ENCODE results near the gene SNAP29.
"Not testable (repeated sequence)": the region's sequence is repeated elsewhere in the genome, so short reads cannot be mapped to it uniquely, and the experiment has no call there.

- TF ChIP-seq RAD21 (IDR thresholded peaks at IDR 0.05); CTCF (IDR thresholded peaks at IDR 0.05; ENCODE audit: low read depth, low read length, missing input control); ZBTB33 (IDR thresholded peaks at IDR 0.05); SP1 (IDR thresholded peaks at IDR 0.05); EGR1 (IDR thresholded peaks at IDR 0.05; ENCODE audit: low read depth in 2 of 2); REST (IDR thresholded peaks at IDR 0.05); MAX (IDR thresholded peaks at IDR 0.05); YY1 (IDR thresholded peaks at IDR 0.05); GABPA (IDR thresholded peaks at IDR 0.05 in 1 of 2, conservative IDR thresholded peaks at IDR 0.05 in 1 of 2): not testable (repeated sequence)
Observed at GRCh38 chr22:20908717-20909116, 49.9 kb downstream of the SNAP29 start.

All from liver (tissue), 3 donors.